Liver (tissue), 9 donors: ENCODE measurements around the gene TAS2R46. TPM values are rescaled to one million over a fixed set of nuclear protein-coding genes. Genes with fewer than 3 reads are reported as not detected.

Source experiments
- DNase-seq: peaks from one replicate; pipeline ENCODE4 v3.0.0-alpha.2; 2017; ENCODE audit warnings: low spot score
- H3K27ac ChIP-seq, 2 donors: one replicate each; pipeline ENCODE4 v1.7.0; 2013; ENCODE audit warnings: inconsistent platforms in 2 of 2, low read length in 2 of 2, control low read depth in 1 of 2, low read depth in 1 of 2, mild to moderate bottlenecking in 1 of 2
- H3K27me3 ChIP-seq, 4 donors: one replicate each; pipeline versions ENCODE4 v1.6.1 to v1.7.0; 2013; ENCODE audit warnings: low read length in 3 of 4, inconsistent platforms in 1 of 4, mild to moderate bottlenecking in 1 of 4, moderate library complexity in 1 of 4; ENCODE audit not compliant: control insufficient read depth in 4 of 4, insufficient read depth in 4 of 4
- H3K36me3 ChIP-seq, 4 donors: one replicate each; pipeline versions ENCODE4 v1.6.1 to v1.7.0; 2013; ENCODE audit warnings: low read length in 3 of 4, mild to moderate bottlenecking in 3 of 4, low read depth in 1 of 4, moderate library complexity in 1 of 4; ENCODE audit not compliant: control insufficient read depth in 4 of 4, insufficient read depth in 3 of 4
- H3K4me1 ChIP-seq, 4 donors: one replicate each; pipeline versions ENCODE4 v1.6.1 to v1.7.0; 2013; ENCODE audit warnings: low read length in 3 of 4, mild to moderate bottlenecking in 3 of 4, moderate library complexity in 1 of 4; ENCODE audit not compliant: control insufficient read depth in 4 of 4, insufficient read depth in 4 of 4
- H3K4me3 ChIP-seq, 3 donors: one replicate each; pipeline versions ENCODE4 v1.6.1 to v1.7.0; 2013; ENCODE audit warnings: low read length in 3 of 3, control low read depth in 1 of 3, low read depth in 1 of 3, mild to moderate bottlenecking in 1 of 3
- H3K9ac ChIP-seq, 2 donors: one replicate each; pipeline ENCODE4 v1.7.0; 2013; ENCODE audit warnings: low read length in 2 of 2, mild to moderate bottlenecking in 2 of 2, moderate library complexity in 2 of 2, control low read depth in 1 of 2, low read depth in 1 of 2
- H3K9me3 ChIP-seq, 4 donors: one replicate each; pipeline versions ENCODE4 v1.6.1 to v1.7.0; 2013; ENCODE audit warnings: low read length in 3 of 4; ENCODE audit not compliant: control insufficient read depth in 4 of 4
- ATF3 ChIP-seq: IDR thresholded peaks from 2 replicates; pipeline ENCODE4 v1.6.1; 2016; ENCODE audit warnings: antibody characterized with exemption
- CTCF ChIP-seq: fragments of 150-350 bp; IDR thresholded peaks from 2 replicates; pipeline ENCODE4 v1.5.1; 2017; ENCODE audit warnings: improper control_type of control experiment, low read depth, low read length; ENCODE audit not compliant: missing input control
- FOXA2 ChIP-seq: IDR thresholded peaks from 2 replicates; pipeline ENCODE4 v1.6.1; 2016; ENCODE audit warnings: antibody characterized with exemption
- GABPA ChIP-seq, 2 donors: IDR thresholded peaks in 1 of 2; conservative IDR thresholded peaks in 1 of 2; 2 replicates each; pipeline ENCODE4 v1.6.1; 2016; ENCODE audit warnings: antibody characterized with exemption in 2 of 2, mild to moderate bottlenecking in 1 of 2, moderate library complexity in 1 of 2
- HNF4A ChIP-seq, 2 donors: conservative IDR thresholded peaks; 2 replicates each; pipeline ENCODE4 v1.6.1; 2016; ENCODE audit warnings: antibody characterized with exemption in 2 of 2, mild to moderate bottlenecking in 2 of 2
- HNF4G ChIP-seq: IDR thresholded peaks from 2 replicates; pipeline ENCODE4 v1.6.1; 2016; ENCODE audit warnings: antibody characterized with exemption
- JUND ChIP-seq, 2 donors: IDR thresholded peaks; 2 replicates each; pipeline ENCODE4 v1.6.1; 2016; ENCODE audit warnings: antibody characterized with exemption in 2 of 2
- MAX ChIP-seq: IDR thresholded peaks from 2 replicates; pipeline ENCODE4 v1.6.1; 2016; ENCODE audit warnings: antibody characterized with exemption
- NR2F2 ChIP-seq: IDR thresholded peaks from 2 replicates; pipeline ENCODE4 v1.6.1; 2016; ENCODE audit warnings: antibody characterized with exemption
- RAD21 ChIP-seq, 2 donors: IDR thresholded peaks; 2 replicates each; pipeline ENCODE4 v1.6.1; 2016; ENCODE audit warnings: antibody characterized with exemption in 2 of 2, mild to moderate bottlenecking in 2 of 2
- REST ChIP-seq: IDR thresholded peaks from 2 replicates; pipeline ENCODE4 v1.6.1; 2016; ENCODE audit warnings: antibody characterized with exemption, mild to moderate bottlenecking
- RXRA ChIP-seq, 2 donors: IDR thresholded peaks; 2 replicates each; pipeline ENCODE4 v1.6.1; 2017 to 2018; ENCODE audit warnings: antibody characterized with exemption in 2 of 2, mild to moderate bottlenecking in 1 of 2
- SP1 ChIP-seq: IDR thresholded peaks from 2 replicates; pipeline ENCODE4 v1.6.1; 2018; ENCODE audit warnings: antibody characterized with exemption, mild to moderate bottlenecking
- TAF1 ChIP-seq: conservative IDR thresholded peaks from 2 replicates; pipeline ENCODE4 v1.6.1; 2016; ENCODE audit warnings: antibody characterized with exemption, mild to moderate bottlenecking
- YY1 ChIP-seq: IDR thresholded peaks from 2 replicates; pipeline ENCODE4 v1.6.1; 2016; ENCODE audit warnings: antibody characterized with exemption, mild to moderate bottlenecking
- ZBTB33 ChIP-seq: IDR thresholded peaks from 2 replicates; pipeline ENCODE4 v1.6.1; 2016; ENCODE audit warnings: antibody characterized with exemption
- WGBS: extraction: QIAGEN DNeasy Blood & Tissue Kit; methylation state at CpG from one replicate; pipeline ENCODE4 v1.1.7; 2013; 5-methylcytosine and 5-hydroxymethylcytosine counted together
- polyA plus RNA-seq, 2 donors: library from polyadenylated mRNA; stranded (reverse) in 1 of 2; unstranded in 1 of 2; fragments of 200-250 nt in 1 of 2; fragments of >200 nt in 1 of 2; fragmentation: Nextera tagmentation in 1 of 2; extraction: Ambion mirVana in 1 of 2; gene quantifications; one replicate each; pipeline versions ENCODE4 v1.2.1 to v1.2.3, GENCODE V29; 2013 to 2015
- total RNA-seq, 2 donors: library from RNA; depleted of rRNA; stranded (reverse); fragments of >200 nt; gene quantifications; one replicate each; pipeline ENCODE4 v1.2.3, GENCODE V29; 2014
- donor health status: healthy.
- donor health status: healthy.
- donor health status: healthy.
- donor health status: healthy.
- donor health status: healthy.

TAS2R46 gene
- total and polyA plus RNA-seq, 4 donors = 0.35 to 6.7 (median 1.1) TPM; not detected in 1

GRCh38 chr12:11081987-11082386 lies 19.9 kb upstream of the TAS2R46 start:
- H3K4me3 ChIP-seq = no peak overlapping the region
- DNase-seq = no peak
- no peaks in the 10 kb centered on the region for H3K9me3 ChIP-seq
- no peaks in the 10 kb centered on the region for H3K4me1 ChIP-seq
- no peaks in the 10 kb centered on the region for H3K27me3 ChIP-seq
- no peaks in the 10 kb centered on the region for H3K36me3 ChIP-seq
- TF ChIP-seq CTCF (no peak), YY1 (no peak), SP1 (no peak), FOXA2 (no peak), ZBTB33 (no peak), JUND (IDR thresholded peaks at IDR 0.05) (no peak), REST (no peak), MAX (no peak), HNF4G (no peak), RAD21 (IDR thresholded peaks at IDR 0.05) (no peak), RXRA (IDR thresholded peaks at IDR 0.05) (no peak), HNF4A (conservative IDR thresholded peaks at IDR 0.05) (no peak), NR2F2 (no peak)
- H3K9ac ChIP-seq = no peak overlapping the region
- WGBS = 96% methylated on average over 2 of the region's 2 CpGs
- H3K27ac ChIP-seq = no peak overlapping the region

- no peaks in the 10 kb centered on the region for H3K4me1 ChIP-seq
- whole genome bisulfite sequencing = 100% methylated on average over 1 of the region's 1 CpG
- no peaks in the 10 kb centered on the region for H3K36me3 ChIP-seq
- no peaks in the 10 kb centered on the region for H3K27me3 ChIP-seq
- TF ChIP-seq JUND (IDR thresholded peaks at IDR 0.05) (no peak), GABPA (IDR thresholded peaks at IDR 0.05 in 1 of 2, conservative IDR thresholded peaks at IDR 0.05 in 1 of 2) (no peak), ATF3 (no peak), FOXA2 (no peak), RXRA (IDR thresholded peaks at IDR 0.05) (no peak), CTCF (no peak), TAF1 (no peak), HNF4G (no peak), YY1 (no peak)
- H3K9me3 ChIP-seq = no peaks in the 10 kb centered on the region
- H3K27ac ChIP-seq = no peak overlapping the region
- DNase-seq = no peak
- H3K9ac ChIP-seq = no peak overlapping the region
- no peak overlapping the region for H3K4me3 ChIP-seq
Measured at GRCh38 chr12:11078246-11078645, 16.2 kb upstream of the TAS2R46 start.
